NCI-H460 (cell line): ENCODE results near the gene NRG3. TPM values are rescaled to one million over a fixed set of nuclear protein-coding genes. Genes with fewer than 3 reads are reported as not detected.

ENCODE experiments used
- DNase-seq: peaks from one replicate; pipeline ENCODE4 v3.0.0-alpha.2; 2016; ENCODE audit warnings: low read depth; ENCODE audit errors: extremely low read depth
- total RNA-seq: library from RNA; depleted of rRNA; stranded (reverse); fragments of >200 nt; shearing (Covaris generic); gene quantifications from 2 replicates; pipeline ENCODE4 v1.2.3, GENCODE V29; 2014

NRG3 gene
- total RNA-seq, 1 experiment from 2014 or later = not detected

- no peak for DNase-seq
Measured at GRCh38 chr10:82194419-82194818, 319.4 kb downstream of the NRG3 start.

DNA sequence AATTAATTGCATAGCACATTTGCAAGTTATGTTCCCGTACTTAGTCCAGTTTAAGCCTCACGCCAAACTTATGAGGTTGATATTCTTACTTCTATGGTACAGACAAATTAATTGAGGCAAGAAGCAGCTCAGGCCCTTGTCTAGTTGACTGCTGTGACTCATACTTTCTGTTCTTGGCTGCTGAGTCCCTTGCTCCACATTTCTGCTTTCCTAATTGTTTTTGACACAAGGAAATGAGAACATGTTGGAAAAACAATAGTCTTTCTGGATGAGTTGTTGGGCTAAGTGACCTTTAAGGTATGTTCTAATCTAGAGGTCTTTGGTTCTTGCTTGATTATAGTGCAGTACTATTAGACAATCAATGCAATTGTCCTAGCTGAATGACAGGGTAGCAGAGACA lies 331.8 kb downstream of the NRG3 start:
- DNase-seq = no peak

- DNase-seq = no peak
Measured at GRCh38 chr10:82208726-82209125, 333.7 kb downstream of the NRG3 start.

DNA sequence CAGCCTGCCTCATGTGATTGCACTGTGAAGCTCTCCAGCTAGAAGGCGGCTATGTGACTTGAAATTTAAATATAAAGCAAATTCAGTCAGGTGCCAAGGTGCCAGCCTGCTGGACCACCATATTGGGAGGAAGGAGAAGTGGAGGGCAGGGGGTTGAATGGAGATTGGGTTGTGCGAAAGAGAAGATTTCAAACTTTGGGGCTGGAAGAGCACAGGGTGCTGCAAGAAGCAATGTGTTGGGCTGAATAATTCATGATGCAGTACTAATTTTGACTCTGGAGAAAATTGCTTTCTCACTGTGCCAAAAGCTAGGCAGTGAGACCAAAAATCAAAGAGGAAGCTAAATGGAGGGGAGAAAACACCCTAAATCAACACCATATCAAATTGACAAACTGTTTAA lies 335.3 kb downstream of the NRG3 start:
- DNase-seq = no peak

DNA sequence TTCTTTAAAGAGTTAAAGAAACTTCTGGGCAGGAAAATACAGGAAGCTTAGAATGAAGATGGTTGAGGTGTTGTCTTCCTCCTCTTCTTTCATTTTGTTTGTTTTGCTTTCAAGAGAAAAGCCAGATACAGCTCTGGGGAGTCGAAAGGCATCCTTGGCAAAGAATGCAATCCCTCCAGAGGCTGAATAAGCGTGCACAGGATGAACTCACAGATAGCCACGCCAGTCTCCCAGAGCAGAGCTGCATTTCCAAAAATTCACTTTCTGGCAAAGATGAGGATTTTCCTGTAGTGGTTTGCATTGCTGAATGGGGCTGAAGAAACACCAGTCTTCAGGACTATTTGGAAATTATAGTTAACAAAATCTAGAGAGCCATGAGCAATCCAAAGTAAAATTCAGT lies 336.4 kb downstream of the NRG3 start:
- no peak for DNase-seq

DNA sequence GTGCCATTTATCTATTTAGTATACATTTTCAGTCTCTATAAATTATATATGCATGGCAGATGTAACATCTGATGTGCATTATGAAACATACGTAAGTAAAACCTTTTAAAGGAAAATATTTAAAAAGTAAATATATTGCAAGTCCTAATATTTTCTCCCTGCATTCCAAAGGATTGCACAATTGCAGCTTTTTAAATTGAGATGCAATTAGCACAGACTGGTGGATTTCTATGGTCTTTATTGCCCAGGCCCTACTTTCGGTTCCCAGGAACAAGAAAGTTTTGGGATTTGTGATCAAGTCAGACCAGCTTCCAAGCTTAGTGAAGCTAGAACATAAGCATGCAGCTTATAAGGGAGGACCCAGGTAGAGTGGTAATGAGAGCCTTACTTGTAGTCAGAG lies 337.8 kb downstream of the NRG3 start:
- DNase-seq = no peak

GRCh38 chr10:82213784-82214183 lies 338.8 kb downstream of the NRG3 start:
- DNase-seq = no peak

- no peak for DNase-seq
Measured at GRCh38 chr10:82221056-82221455, 346.1 kb downstream of the NRG3 start.

GRCh38 chr10:82221601-82222149 lies 346.7 kb downstream of the NRG3 start:
- no peak for DNase-seq

DNA sequence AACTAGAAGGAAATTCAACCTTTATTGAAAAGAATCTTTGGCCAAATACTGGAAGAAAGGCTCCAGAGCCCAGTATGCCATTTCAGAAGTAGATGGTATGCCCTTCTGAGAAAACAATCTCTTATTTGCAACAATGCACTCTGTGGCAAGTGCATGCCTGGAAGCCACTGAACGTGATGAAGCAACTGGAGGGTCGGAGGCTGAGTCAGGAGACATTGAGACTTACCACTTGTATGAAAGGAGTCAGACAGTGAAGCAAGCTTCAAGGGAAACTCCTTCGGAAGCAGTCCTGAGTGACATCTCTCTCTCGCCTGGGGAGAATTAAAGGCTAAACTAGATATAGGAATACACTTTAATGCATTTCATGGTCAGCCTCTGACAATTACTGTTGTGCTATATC lies 353.7 kb downstream of the NRG3 start:
- DNase-seq = no peak

DNA sequence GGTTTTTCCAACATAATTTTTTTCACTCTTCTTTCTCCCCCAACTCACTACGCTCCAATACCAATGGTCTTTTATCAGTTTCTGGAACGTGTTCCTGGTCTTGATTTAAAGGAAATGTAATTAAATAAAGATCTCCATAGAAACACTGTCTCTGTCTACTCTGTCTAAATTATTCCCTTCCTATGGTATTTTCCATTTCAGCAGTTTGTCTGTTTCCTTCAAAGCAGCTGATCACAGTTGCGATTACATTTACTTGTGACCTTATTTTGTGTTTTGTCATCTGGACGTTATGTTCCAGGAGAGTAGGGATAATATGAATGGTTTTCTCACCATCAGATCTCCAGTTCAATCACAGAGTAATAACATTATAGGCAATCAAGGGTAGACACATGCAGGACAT lies 359.2 kb downstream of the NRG3 start:
- DNase-seq = no peak

DNA sequence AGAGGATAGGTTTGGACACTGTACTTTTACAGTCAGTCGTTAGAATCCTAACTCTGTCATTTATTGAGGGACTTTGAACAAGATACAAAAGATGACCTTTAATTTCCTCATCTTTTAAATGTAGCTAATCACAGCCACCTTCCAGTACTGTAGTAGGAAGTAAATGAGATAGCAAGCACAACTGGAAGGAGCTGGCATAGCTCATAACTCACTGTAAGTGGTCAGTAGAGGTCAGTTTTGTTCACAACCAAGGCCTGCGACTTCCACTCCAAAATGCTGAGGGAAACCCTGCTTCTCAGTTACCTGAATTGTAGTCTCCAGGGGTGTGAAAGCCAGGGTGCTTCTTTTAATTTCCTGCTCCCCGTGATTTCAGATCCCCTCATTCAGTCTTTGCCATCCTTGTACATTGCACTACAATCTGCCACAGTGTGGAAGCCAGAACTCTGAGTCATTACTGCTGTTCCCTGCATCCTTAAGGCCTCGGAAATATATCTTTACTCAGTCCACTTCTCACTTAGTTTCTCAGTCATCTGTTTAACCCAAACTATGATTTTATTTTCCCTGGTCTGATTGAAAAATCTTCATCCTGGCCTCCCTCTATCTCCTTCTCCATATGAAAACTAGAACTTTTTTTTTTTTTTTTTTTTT lies 361.2 kb downstream of the NRG3 start:
- DNase-seq = no peak

GRCh38 chr10:82238291-82238690 lies 363.3 kb downstream of the NRG3 start:
- no peak for DNase-seq

DNA sequence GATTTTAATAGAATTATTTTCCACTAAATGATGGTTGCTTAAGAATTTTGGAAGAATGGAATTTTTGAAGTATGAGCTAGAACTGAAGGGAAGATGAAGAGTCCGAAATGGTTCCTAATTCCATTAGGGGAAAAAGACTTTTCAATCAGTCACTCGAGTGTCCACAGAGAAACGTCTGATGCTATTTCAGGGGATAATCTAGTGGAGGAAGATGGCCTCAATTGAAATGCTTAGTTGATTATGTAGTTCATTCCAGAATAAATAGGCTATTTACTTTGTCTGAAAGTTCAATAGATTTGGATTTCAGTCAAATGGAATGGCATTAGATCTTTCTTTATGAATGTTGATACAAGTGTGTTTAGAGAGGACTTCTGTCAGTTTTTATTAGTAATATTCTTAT lies 365.4 kb downstream of the NRG3 start:
- no peak for DNase-seq

DNA sequence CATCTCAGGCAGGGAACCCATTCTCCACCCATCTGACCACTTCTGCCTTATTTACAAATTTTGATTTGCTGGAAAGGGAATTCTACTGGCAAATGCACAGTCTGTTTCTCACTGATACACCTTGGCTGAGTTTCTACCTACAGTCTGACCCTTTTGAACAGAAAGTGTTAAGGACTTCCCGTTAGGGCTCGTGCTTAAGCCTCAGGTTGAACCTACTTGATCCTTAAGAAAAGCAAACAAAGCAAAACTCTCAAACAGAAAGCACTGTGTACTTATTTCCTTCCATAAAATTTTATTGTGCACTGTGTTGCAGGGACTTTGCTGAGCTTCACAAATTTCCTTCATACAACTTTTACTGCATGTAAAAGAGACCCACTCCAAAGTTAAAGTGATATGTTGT lies 367.8 kb downstream of the NRG3 start:
- DNase-seq = no peak

DNA sequence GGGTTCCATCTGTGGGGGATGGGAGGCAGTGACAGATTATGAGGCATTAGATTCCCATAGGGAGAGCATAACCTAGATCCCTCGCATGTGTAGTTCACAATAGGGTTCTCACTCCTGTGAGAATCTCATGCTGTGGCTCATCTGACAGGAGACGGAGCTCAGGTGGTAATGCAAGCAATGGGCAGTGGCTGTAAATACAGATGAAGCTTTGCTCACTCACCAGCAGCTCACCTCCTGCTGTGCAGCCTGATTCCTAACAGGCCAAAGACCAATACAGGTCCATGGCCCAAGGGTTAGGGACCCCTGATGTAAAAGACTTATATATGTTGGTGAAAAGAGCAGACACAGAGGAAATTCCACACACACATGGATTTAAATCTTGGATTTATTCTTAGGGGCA lies 370.2 kb downstream of the NRG3 start:
- DNase-seq = no peak

DNA sequence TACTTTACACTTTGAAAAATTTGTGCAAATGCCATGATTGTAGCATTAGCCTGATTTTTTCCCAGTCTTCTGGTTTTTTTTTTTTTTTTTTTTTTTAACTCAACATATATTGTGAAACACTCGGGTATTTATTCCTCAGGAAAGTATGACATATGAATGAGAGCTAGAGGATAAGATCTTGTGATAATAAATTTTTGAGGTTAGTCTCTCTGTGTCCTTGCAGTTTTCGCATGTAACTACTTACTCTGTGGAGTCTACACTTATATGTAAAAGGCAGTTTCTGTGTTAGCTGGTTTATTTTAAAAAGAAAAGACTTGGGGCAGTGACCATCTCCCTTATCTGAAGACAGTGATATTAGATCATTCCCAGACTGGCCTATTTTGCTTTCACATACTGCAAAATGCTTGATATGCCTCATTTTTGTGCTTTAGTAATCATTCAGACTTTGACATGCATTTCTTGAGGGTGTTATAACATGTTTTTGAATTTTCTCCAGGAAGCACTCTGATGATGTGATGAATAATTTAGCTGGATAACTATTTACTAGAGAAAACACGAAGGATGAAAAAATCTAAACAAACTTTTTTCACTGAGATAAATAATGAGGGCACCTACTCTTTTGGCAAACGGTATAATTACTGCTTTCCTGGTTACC lies 371.0 kb downstream of the NRG3 start:
- DNase-seq = no peak

- no peak for DNase-seq
Measured at GRCh38 chr10:82249141-82249540, 374.1 kb downstream of the NRG3 start.

- no peak for DNase-seq
Measured at GRCh38 chr10:82251222-82251906, 376.4 kb downstream of the NRG3 start.

DNA sequence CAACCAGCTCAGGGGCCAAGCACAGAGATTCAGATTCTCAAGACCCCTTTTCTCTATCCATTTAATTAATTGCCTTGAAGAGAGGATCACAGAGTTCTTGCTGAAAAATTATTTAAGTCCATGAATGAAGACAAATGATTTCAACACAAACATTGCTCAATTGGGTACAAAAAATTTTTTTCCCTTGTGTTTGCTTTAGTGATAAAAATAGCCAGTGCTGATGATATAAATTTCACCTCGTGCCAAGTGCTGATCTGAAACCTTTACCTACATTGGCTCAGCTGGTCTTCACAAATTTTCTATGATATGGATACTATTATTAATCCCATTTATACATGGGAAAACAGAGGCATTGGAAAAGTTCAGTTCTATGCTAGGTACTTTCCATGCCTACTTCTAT lies 377.1 kb downstream of the NRG3 start:
- no peak for DNase-seq

DNA sequence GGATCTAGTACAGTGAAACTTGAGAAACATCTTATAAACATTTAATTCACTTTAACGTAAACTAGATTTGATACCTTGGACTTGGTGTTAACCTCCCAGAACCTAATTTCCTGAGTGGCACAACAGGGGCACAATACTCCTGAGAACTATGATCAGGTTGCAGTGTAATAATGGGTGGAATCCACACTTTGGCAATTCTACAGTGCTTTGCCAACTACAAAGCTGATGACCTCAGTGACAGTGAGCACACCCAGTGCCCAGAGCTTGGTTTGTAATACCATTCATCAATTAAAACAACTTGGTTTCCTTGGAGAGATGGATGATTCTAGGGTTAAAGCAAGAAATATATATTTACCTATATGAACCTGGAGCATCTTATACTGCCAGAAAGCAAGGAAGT lies 379.2 kb downstream of the NRG3 start:
- no peak for DNase-seq

DNA sequence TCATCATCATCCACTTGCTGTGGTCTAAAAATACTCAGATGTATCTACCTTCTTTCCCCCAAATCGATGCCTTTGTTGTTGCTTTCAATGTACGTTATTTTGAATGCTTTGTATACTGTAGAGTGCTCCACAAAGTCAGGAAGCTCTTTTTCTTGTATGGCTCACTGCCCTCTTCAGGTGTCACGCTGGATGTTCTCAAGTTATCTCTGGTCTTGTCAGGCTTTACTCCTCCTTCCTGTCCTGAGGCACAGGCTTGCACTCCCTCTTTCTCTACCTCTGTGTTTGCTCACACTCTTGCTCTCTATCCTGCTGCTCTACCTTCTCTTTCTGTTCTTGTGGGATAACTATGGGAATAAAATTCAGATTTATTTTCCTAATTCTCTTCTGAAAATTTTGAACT lies 381.3 kb downstream of the NRG3 start:
- DNase-seq = no peak
